Heart right ventricle (tissue), 16 donors: ENCODE measurements around the gene LAMA4. TPM values are rescaled to one million over a fixed set of nuclear protein-coding genes. Genes with fewer than 3 reads are reported as not detected.

ENCODE experiments used
- ATAC-seq, 8 donors: fragments of 200-7000 bp; cut with Tn5 transposase; one replicate each; pipeline ENCODE4 v1.9.1; 2020; ENCODE audit warnings: mild to moderate bottlenecking in 8 of 8, moderate library complexity in 8 of 8, moderate number of reproducible peaks in 1 of 8
- DNase-seq, 2 donors: peaks; one replicate each; pipeline ENCODE4 v3.0.0-alpha.2; 2020
- H3K27ac ChIP-seq, 10 donors: fragments of 200-600 bp; sonication (generic) in 2 of 10; one replicate each; pipeline versions ENCODE4 v1.5.0 to v1.8.0; 2020 to 2022; ENCODE audit warnings: mild to moderate bottlenecking in 3 of 10
- H3K27me3 ChIP-seq, 7 donors: fragments of 200-600 bp; one replicate each; pipeline ENCODE4 v1.8.0; 2021 to 2022; ENCODE audit warnings: mild to moderate bottlenecking in 2 of 7
- H3K36me3 ChIP-seq, 9 donors: fragments of 200-600 bp; sonication (generic) in 1 of 9; one replicate each; pipeline versions ENCODE4 v1.5.0 to v1.8.0; 2020 to 2022; ENCODE audit warnings: mild to moderate bottlenecking in 2 of 9
- H3K4me1 ChIP-seq, 9 donors: fragments of 200-600 bp; sonication (generic) in 1 of 9; one replicate each; pipeline versions ENCODE4 v1.5.0 to v1.8.0; 2020 to 2022; ENCODE audit warnings: mild to moderate bottlenecking in 4 of 9
- H3K4me3 ChIP-seq, 10 donors: fragments of 200-600 bp; sonication (generic) in 2 of 10; one replicate each; pipeline versions ENCODE4 v1.5.0 to v1.8.0; 2020 to 2022; ENCODE audit warnings: mild to moderate bottlenecking in 7 of 10, moderate library complexity in 2 of 10
- H3K9me3 ChIP-seq, 11 donors: fragments of 200-600 bp in 10 of 11; sonication (generic) in 2 of 11; one replicate each; pipeline versions ENCODE4 v1.5.0 to v1.8.0; 2013 to 2022; ENCODE audit warnings: mild to moderate bottlenecking in 2 of 11, control low read depth in 1 of 11, moderate library complexity in 1 of 11
- WGBS, 2 donors: extraction: QIAGEN DNeasy Blood & Tissue Kit; methylation state at CpG; one replicate each; pipeline ENCODE4 v1.1.7; 2013; ENCODE audit warnings: inconsistent platforms in 1 of 2; 5-methylcytosine and 5-hydroxymethylcytosine counted together
- intact Hi-C, 10 donors: fragments of 100-400 bp; cut with DNase I; formaldehyde crosslinking; loops; one replicate each; pipeline versions ENCODE4 v1.11.1 to v1.14.2; 2022
- polyA plus RNA-seq, 2 donors: library from polyadenylated mRNA; stranded (reverse); fragments of 200-250 nt; gene quantifications; one replicate each; pipeline ENCODE4 v1.2.3, GENCODE V29; 2013
- total RNA-seq, 10 donors: library from RNA; stranded (reverse); fragmentation: NEBNext Ultra II Directional in 3 of 10; extraction: Animal tissue kit (Norgen Biotek cat#: 25700) in 3 of 10; gene quantifications; one replicate each; pipeline versions ENCODE4 v1.2.1 to v1.2.4, GENCODE V29; 2021 to 2023
- TF ChIP-seq, protein P1 (sequence below), 9 donors: fragments of 200-600 bp; sonication (generic) in 2 of 9; IDR thresholded peaks; one replicate each; pipeline versions ENCODE4 v1.5.0 to v1.8.0; 2021 to 2022; ENCODE audit warnings: antibody characterized with exemption in 9 of 9, mild to moderate bottlenecking in 5 of 9, moderate library complexity in 1 of 9
- donor health status: Arrhythmogenic right ventricular cardiomyopathy.
- donor health status: ischemic (EF 13 %, LVEDD 7.1; RV severe dilation, severe dysfunction).
- donor health status: healthy with polysubstance abuse.
- donor health status: DM: no; HTN: yes; CAD: no.
- donor health status: DM: no; HTN: no; CAD: no.
- donor health status: ischemic (EF 25% LVEDD 6.9; RV normal size, moderate dysfunction).
- donor health status: ischemic (EF 25% LVEDD 5.7; RV mildly dilated, moderate dysfunction).
- donor health status: healthy.
- donor health status: DM: yes; HTN: yes; CAD: no.
- donor health status: Ischemic cardiomyopathy.
- donor health status: ischemic (EF 35%, LVEDD 5.7; RV mildly dilated, moderate dysfunction).
- donor health status: nonischemic (EF 11% LVEDD 7.7; RV severe dilation, severe dysfunction).
- donor health status: DM: yes; HTN: yes; CAD: no.
- donor health status: PGD.
- donor health status: ischemic (EF 29% LVEDD 5.4; RV normal size, mild dysfunction).
- donor health status: nonischemic (EF 23%, LVEDD 6.1; RV moderate dilation, normal function).

LAMA4 gene
- total and polyA plus RNA-seq, 12 donors, result 23.7 to 103 (median 82.5) TPM

DNA sequence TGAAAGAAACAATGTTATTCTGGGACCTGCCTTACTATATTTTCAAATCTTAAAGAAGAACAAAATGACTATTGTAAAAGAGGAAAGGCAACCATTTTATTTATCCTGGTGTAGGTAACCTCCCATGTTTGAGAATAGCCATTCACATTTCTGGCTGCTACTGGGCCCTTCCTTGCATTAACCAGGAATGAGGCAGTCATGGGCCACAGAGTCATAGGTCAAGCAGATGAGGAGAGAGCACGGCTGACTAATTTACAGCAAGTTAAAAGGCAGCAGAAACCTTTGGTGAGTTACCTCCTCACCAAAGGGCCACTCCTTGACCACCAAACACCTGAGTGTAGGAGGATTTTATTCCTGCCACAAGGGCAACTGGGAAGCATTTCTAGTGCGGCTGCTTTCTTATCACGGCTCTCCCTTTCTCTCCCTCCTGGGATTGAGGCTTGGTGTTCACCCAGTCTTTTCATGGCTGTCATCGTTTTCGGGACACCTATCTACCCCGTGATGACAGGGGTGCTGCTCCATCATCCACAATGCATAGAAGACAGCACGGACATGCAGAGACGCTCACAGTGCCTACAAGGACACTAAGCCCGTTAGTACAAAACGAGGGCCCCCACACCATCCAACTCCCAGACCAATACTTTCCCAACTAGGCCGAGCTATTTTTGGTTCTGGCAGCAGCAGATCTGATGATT is 4.4 kb upstream of the LAMA4 start:
- WGBS, 2 donors, result 47 to 60% methylated on average over 11 of the region's 11 CpGs
- no peaks in the 10 kb centered on the region for H3K9me3 ChIP-seq
- peak overlapping the region; percentile 45 to 99 (median 82) for H3K27ac ChIP-seq
- peaks cover 0 to 11% (median 0%) of the 10 kb centered on the region in 7 donors for H3K27me3 ChIP-seq
- DNase-seq (peak; percentile 17 to 22), ATAC-seq (peak; percentile 12 to 87 (median 50))
- H3K36me3 ChIP-seq, result no peaks in the 10 kb centered on the region
- intact Hi-C loops, result loop anchor here in 4 of 10 donors (10.0 kb wide), 3 partner anchors 54 to 74 kb away; no protein-coding TSS in a partner anchor
- peaks cover 5 to 39% (median 26%) of the 10 kb centered on the region in 9 donors for H3K4me1 ChIP-seq
- H3K4me3 ChIP-seq, result no peak overlapping the region
- TF ChIP-seq, protein P1, sequence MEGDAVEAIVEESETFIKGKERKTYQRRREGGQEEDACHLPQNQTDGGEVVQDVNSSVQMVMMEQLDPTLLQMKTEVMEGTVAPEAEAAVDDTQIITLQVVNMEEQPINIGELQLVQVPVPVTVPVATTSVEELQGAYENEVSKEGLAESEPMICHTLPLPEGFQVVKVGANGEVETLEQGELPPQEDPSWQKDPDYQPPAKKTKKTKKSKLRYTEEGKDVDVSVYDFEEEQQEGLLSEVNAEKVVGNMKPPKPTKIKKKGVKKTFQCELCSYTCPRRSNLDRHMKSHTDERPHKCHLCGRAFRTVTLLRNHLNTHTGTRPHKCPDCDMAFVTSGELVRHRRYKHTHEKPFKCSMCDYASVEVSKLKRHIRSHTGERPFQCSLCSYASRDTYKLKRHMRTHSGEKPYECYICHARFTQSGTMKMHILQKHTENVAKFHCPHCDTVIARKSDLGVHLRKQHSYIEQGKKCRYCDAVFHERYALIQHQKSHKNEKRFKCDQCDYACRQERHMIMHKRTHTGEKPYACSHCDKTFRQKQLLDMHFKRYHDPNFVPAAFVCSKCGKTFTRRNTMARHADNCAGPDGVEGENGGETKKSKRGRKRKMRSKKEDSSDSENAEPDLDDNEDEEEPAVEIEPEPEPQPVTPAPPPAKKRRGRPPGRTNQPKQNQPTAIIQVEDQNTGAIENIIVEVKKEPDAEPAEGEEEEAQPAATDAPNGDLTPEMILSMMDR (IDR thresholded peaks at IDR 0.05), result no peak

- Histone ChIP-seq H3K27ac (peak overlapping the region in 7 of 10 donors; percentile 52 to 99 (median 84)), H3K27me3 (peaks cover 0 to 20% (median 0%) of the 10 kb centered on the region in 7 donors), H3K4me1 (peaks cover 5 to 39% (median 27%) of the 10 kb centered on the region in 9 donors), H3K9me3 (no peaks in the 10 kb centered on the region), H3K36me3 (no peaks in the 10 kb centered on the region), H3K4me3 (no peak overlapping the region)
- TF ChIP-seq, protein P1 (IDR thresholded peaks at IDR 0.05), result no peak
- WGBS, 2 donors, result 81 to 86% methylated on average over 7 of the region's 7 CpGs
- intact Hi-C loops, result loop anchor here in 4 of 10 donors (10.0 kb wide), 3 partner anchors 53 to 73 kb away; no protein-coding TSS in a partner anchor
- DNase-seq (no peak), ATAC-seq (no peak)
Measured at GRCh38 chr6:112257178-112257855, 3.0 kb upstream of the LAMA4 start.

DNA sequence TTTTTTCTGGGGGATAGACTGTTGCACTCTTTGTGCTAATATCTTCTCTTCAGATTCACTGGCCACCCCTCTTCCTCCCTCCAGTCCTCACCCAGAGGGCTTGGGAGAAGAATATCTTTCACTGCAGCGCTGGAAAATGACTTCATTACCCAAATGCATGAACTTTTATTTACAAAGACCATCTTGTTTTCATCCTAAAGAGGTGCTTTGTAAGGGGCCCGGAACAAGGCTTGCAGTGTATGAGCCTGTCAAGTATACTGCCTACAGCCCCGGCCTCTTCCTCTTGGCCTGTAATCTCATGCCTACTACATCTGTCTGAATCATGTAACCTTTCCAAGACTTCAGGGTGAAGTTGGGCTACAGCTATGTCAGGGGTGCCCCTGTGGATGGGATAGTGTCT is 554 bp upstream of the LAMA4 start:
- Histone ChIP-seq H3K36me3 (peaks cover 0 to 11% (median 0%) of the 10 kb centered on the region in 9 donors), H3K4me3 (peak overlapping the region in 9 of 10 donors; percentile 66 to 94 (median 79)), H3K4me1 (peaks cover 13 to 59% (median 38%) of the 10 kb centered on the region in 9 donors), H3K9me3 (no peaks in the 10 kb centered on the region), H3K27ac (peak overlapping the region; percentile 91 to 99 (median 97)), H3K27me3 (peaks cover 0 to 20% (median 0%) of the 10 kb centered on the region in 7 donors)
- 24 to 39% methylated on average over 3 of the region's 3 CpGs for WGBS, 2 donors
- DNase-seq (no peak), ATAC-seq (peak in 1 of 8 donors; percentile 17)
- intact Hi-C loops, result loop anchor here in 8 of 10 donors (5.0 to 10.0 kb wide), 6 partner anchors 38 to 73 kb away; no protein-coding TSS in a partner anchor
- TF ChIP-seq, protein P1 (IDR thresholded peaks at IDR 0.05), result no peak

GRCh38 chr6:112253498-112253840 is 898 bp downstream of the LAMA4 start:
- peaks cover 0 to 25% (median 0%) of the 10 kb centered on the region in 9 donors for H3K36me3 ChIP-seq
- peaks cover 15 to 65% (median 44%) of the 10 kb centered on the region in 9 donors for H3K4me1 ChIP-seq
- 2% methylated on average over 8 of the region's 8 CpGs for WGBS, 2 donors
- H3K9me3 ChIP-seq, result no peaks in the 10 kb centered on the region
- H3K27me3 ChIP-seq, result peaks cover 0 to 20% (median 0%) of the 10 kb centered on the region in 7 donors
- ATAC-seq, result peak; percentile 13 to 68 (median 51)
- DNase-seq, result peak; percentile 23 to 24
- H3K4me3 ChIP-seq, result peak overlapping the region; percentile 66 to 94 (median 81)
- TF ChIP-seq, protein P1 (IDR thresholded peaks at IDR 0.05), result peak in 1 of 9 donors; percentile 6
- intact Hi-C loops, result loop anchor here in 8 of 10 donors (5.0 to 10.0 kb wide), 6 partner anchors 36 to 71 kb away; no protein-coding TSS in a partner anchor
- peak overlapping the region; percentile 91 to 99 (median 97) for H3K27ac ChIP-seq
